ENCODE results near the gene NRDE2. TPM values are rescaled to one million over a fixed set of nuclear protein-coding genes. Genes with fewer than 3 reads are reported as not detected.

The NRDE2 gene
- polyA plus RNA-seq, 1 experiment, result 8.8 TPM

- CTCF ChIA-PET, result interaction anchor here (0.7 kb wide), 1 partner anchor 419 kb away, joined by 3 read pairs; no protein-coding TSS in a partner anchor
- POLR2A ChIA-PET, result no interaction called here
- Histone ChIP-seq H3K4me3 (ENCODE audit: low read depth, low read length) (no peak overlapping the region), H3K27me3 (ENCODE audit: control insufficient read depth, insufficient read depth, low read length) (no peaks in the 10 kb centered on the region), H3K36me3 (ENCODE audit: control insufficient read depth, insufficient read depth, low read length) (peaks cover 7% of the 10 kb centered on the region)
- TF ChIP-seq CTCF (IDR thresholded peaks at IDR 0.05; ENCODE audit: insufficient read depth, low read depth, low read length), result no peak
- no peak for DNase-seq (ENCODE audit: low read depth)
Observed at GRCh38 chr14:90278199-90279175, 53.3 kb downstream of the NRDE2 start.

GRCh38 chr14:90277581-90278198 is 54.1 kb downstream of the NRDE2 start:
- Histone ChIP-seq H3K36me3 (ENCODE audit: control insufficient read depth, insufficient read depth, low read length) (peaks cover 11% of the 10 kb centered on the region), H3K4me3 (ENCODE audit: low read depth, low read length) (no peak overlapping the region), H3K27me3 (ENCODE audit: control insufficient read depth, insufficient read depth, low read length) (no peaks in the 10 kb centered on the region)
- ChIA-PET CTCF (interaction anchor here (1.3 kb wide), 1 partner anchor 8 kb away, joined by 4 read pairs; no protein-coding TSS in a partner anchor), POLR2A (no interaction called here)
- no peak for DNase-seq (ENCODE audit: low read depth)
- no peak for TF ChIP-seq CTCF (IDR thresholded peaks at IDR 0.05; ENCODE audit: insufficient read depth, low read depth, low read length)

GRCh38 chr14:90276646-90277367 is 54.9 kb downstream of the NRDE2 start:
- ChIA-PET POLR2A (no interaction called here), CTCF (interaction anchor here (0.9 to 1.3 kb wide), 2 partner anchors 9 to 389 kb away, joined by 3 to 4 read pairs; no protein-coding TSS in a partner anchor)
- DNase-seq (ENCODE audit: low read depth), result no peak
- Histone ChIP-seq H3K4me3 (ENCODE audit: low read depth, low read length) (no peak overlapping the region), H3K36me3 (ENCODE audit: control insufficient read depth, insufficient read depth, low read length) (peaks cover 14% of the 10 kb centered on the region), H3K27me3 (ENCODE audit: control insufficient read depth, insufficient read depth, low read length) (no peaks in the 10 kb centered on the region)
- TF ChIP-seq CTCF (IDR thresholded peaks at IDR 0.05; ENCODE audit: insufficient read depth, low read depth, low read length), result no peak

GRCh38 chr14:90275820-90276219 is 55.9 kb downstream of the NRDE2 start:
- ChIA-PET CTCF (no interaction called here), POLR2A (no interaction called here)
- no peak for TF ChIP-seq CTCF (IDR thresholded peaks at IDR 0.05; ENCODE audit: insufficient read depth, low read depth, low read length)
- no peaks in the 10 kb centered on the region for H3K27me3 ChIP-seq (ENCODE audit: control insufficient read depth, insufficient read depth, low read length)
- H3K36me3 ChIP-seq (ENCODE audit: control insufficient read depth, insufficient read depth, low read length), result peaks cover 16% of the 10 kb centered on the region
- no peak overlapping the region for H3K4me3 ChIP-seq (ENCODE audit: low read depth, low read length)
- DNase-seq (ENCODE audit: low read depth), result no peak

- Histone ChIP-seq H3K27me3 (ENCODE audit: control insufficient read depth, insufficient read depth, low read length) (no peaks in the 10 kb centered on the region), H3K4me3 (ENCODE audit: low read depth, low read length) (no peak overlapping the region), H3K36me3 (ENCODE audit: control insufficient read depth, insufficient read depth, low read length) (peaks cover 18% of the 10 kb centered on the region)
- no peak for DNase-seq (ENCODE audit: low read depth)
- TF ChIP-seq CTCF (IDR thresholded peaks at IDR 0.05; ENCODE audit: insufficient read depth, low read depth, low read length), result no peak
- POLR2A ChIA-PET, result no interaction called here
- CTCF ChIA-PET, result no interaction called here
Observed at GRCh38 chr14:90275458-90275814, 56.3 kb downstream of the NRDE2 start.

All from BJ (cell line).